ENCODE data around the gene SLC30A9. TPM values are rescaled to one million over a fixed set of nuclear protein-coding genes. Genes with fewer than 3 reads are reported as not detected.

Gene SLC30A9
- 21.0 to 31.0 TPM (median 27.0 TPM) in 5 replicates for total RNA-seq (2022; extraction: Qiagen RNA extraction)

GRCh38 chr4:41990365-41991111, at the start of gene SLC30A9:
Gene SLC30A9, plus strand, starts transcription at chr4:41990530. Its CDS starts 122 bp downstream, at chr4:41990652.

GRCh38 chr4:41981456-41981855, 8.9 kb upstream of the SLC30A9 start, which contains the start of gene DCAF4L1:
Gene DCAF4L1, plus strand, starts transcription at chr4:41981756. Its CDS starts 37 bp downstream, at chr4:41981793.

Other genes starting within 250 kb of the SLC30A9 start
- gene PHOX2B, start 241.8 kb upstream of the SLC30A9 start, total RNA-seq (2022; extraction: Qiagen RNA extraction): not detected in 5 replicates
- 31.8 to 48.1 TPM (median 45.6 TPM) in 5 replicates for gene TMEM33, start 55.1 kb upstream of the SLC30A9 start, total RNA-seq (2022; extraction: Qiagen RNA extraction)
- gene DCAF4L1, start 8.8 kb upstream of the SLC30A9 start, total RNA-seq (2022; extraction: Qiagen RNA extraction): 0.12 to 0.19 TPM (median 0.15 TPM) in 5 replicates
- gene BEND4, start 162.1 kb downstream of the SLC30A9 start, total RNA-seq (2022; extraction: Qiagen RNA extraction): 0.02 TPM in 2 of 5 replicates, not detected in the others